ENCODE measurements around the gene ECM2. TPM values are rescaled to one million over a fixed set of nuclear protein-coding genes. Genes with fewer than 3 reads are reported as not detected.

Gene ECM2
- 52.8 and 61.9 TPM in 2 replicates for total RNA-seq

DNA sequence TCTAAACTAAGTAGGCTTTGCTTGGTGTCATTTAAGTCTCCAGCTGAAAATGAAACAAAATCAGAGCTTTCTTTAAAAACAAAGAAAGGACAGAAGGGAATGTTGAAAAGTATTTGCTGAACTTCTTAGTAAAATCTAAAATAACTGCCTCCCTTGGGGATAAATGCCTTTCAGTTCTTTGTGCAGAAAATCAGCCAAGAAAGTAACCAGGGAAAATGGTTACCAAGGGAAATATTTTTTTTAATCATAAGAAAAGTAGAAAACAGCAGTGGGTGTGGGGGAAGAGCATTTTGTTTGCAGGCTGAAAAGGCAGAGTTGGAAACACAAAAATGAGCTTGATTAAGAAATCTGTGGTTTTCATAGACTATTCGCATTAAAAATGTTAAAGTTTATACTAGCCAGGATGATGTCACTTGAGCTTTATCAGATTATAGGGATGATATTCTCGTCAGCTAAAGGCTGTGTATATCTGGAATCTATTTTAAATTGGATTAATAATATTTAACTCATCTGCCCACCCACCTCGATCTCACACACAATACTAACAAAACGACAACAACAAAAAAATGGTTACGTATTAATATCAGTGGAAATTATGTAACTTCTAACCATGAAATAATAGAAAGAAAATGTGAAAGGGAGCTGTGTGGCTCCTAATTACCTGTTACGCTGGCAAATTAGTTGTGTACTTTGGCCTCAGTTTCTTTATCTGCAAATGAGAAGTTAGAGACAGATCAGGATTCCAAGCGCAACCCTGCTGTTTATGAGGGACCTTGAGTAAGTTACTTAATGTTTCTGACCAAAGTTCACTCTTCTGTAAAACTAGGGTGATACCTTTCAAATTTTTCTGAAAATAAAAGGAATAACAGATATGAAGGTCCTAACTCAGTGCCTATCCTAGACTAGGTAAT, at the start of gene ECM2:
TSS of gene ECM2 (minus strand) at position 51 of the 911 bp plus-strand sequence. CDS start 13,124 bp downstream, outside the sequence.

DNA sequence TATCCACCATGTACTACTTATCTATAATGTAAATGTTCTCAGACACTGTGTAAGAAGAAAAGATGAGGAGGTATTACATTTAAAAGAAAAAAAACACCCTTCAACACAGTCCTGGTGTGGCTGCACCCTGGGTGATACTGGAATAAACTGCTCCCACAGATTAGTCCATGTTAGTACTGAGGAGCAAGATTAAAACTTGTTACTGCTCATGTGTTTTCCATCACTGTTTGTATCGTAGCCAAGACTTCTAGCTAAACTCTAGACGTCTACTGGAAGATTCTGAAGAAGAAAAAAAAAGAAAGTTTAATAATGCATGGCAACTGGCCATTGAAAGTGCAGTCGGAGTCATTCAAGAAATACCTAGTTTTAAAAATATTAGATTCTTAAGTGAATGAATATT, 53.5 kb downstream of the ECM2 start, which contains the start of gene ASPN:
TSS of gene ASPN (minus strand) at position 178 of the 400 bp plus-strand sequence.

Small RNA genes within 50 kb of the gene (small RNA-seq; reads per million reads assigned to genes)
- gene AL157827.1 (not detected), gene MIR4670 (not detected)

Other genes with a start within 250 kb of the ECM2 start
- gene IARS1, start 242.3 kb downstream of the ECM2 start, total RNA-seq: 329 and 370 TPM in 2 replicates
- 41.4 and 44.0 TPM in 2 replicates for gene NOL8, start 210.6 kb downstream of the ECM2 start, total RNA-seq
- gene CENPP, start 210.0 kb downstream of the ECM2 start, total RNA-seq: 10.8 and 11.2 TPM in 2 replicates
- gene OGN, start 131.4 kb downstream of the ECM2 start, total RNA-seq: 222 and 267 TPM in 2 replicates
- gene OMD, start 111.5 kb downstream of the ECM2 start, total RNA-seq: 66.4 and 85.3 TPM in 2 replicates
- gene ASPN, start 53.5 kb downstream of the ECM2 start, total RNA-seq: 17.0 and 21.8 TPM in 2 replicates
- gene IPPK, start 134.1 kb upstream of the ECM2 start, total RNA-seq: 7.7 and 9.3 TPM in 2 replicates
- 26.9 and 28.9 TPM in 2 replicates for gene BICD2, start 228.8 kb upstream of the ECM2 start, total RNA-seq

Data from articular chondrocyte of knee joint (primary cell).